Ectodermal cell (in vitro differentiated cells): ENCODE data around the gene NPVF.

ENCODE experiments used
- H3K27ac ChIP-seq: 2 replicates; pipeline ENCODE4 v1.7.0; 2013; ENCODE audit warnings: mild to moderate bottlenecking, low read depth, low read length; ENCODE audit not compliant: insufficient read depth, poor library complexity, severe bottlenecking
- H3K27me3 ChIP-seq: 2 replicates; pipeline ENCODE4 v1.7.0; 2013; ENCODE audit warnings: mild to moderate bottlenecking, low read length; ENCODE audit not compliant: insufficient read depth, control insufficient read depth, poor library complexity, severe bottlenecking
- H3K36me3 ChIP-seq: one replicate; pipeline ENCODE4 v1.7.0; 2013; ENCODE audit warnings: low read length; ENCODE audit not compliant: control insufficient read depth, insufficient read depth
- H3K4me1 ChIP-seq: one replicate; pipeline ENCODE4 v1.7.0; 2013; ENCODE audit warnings: low read length; ENCODE audit not compliant: control insufficient read depth, insufficient read depth
- H3K4me3 ChIP-seq: 2 replicates; pipeline ENCODE4 v1.7.0; 2013; ENCODE audit warnings: low read depth, low read length, control low read depth; ENCODE audit not compliant: insufficient read depth
- H3K9me3 ChIP-seq: 2 replicates; pipeline ENCODE4 v1.7.0; 2013; ENCODE audit warnings: mild to moderate bottlenecking, low read length, moderate library complexity; ENCODE audit not compliant: control insufficient read depth
- WGBS, 2 experiments: methylation state at CpG; one replicate each; pipeline ENCODE4 v1.1.7; 2013; ENCODE audit warnings: missing lambda C conversion rate in 2 of 2; 5-methylcytosine and 5-hydroxymethylcytosine counted together

NPVF gene

DNA sequence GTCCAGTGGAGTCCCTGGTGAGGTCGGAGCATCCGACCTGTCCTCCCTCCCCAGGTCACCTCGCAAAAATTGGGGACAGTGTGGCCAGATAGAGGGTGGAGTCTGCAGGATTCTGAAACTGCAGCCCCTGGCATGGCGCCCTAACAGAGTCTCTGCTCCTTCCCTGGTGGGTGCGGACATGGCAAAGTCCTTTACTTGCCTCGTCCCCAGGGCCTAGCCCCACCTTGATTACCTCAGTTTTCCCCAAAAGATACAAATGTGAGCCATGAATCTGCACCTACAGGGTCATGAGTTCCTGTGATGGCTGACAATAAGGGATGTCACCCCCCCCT is 47.7 kb downstream of the NPVF start:
- Histone ChIP-seq H3K27ac (no peak overlapping the region), H3K4me1 (no peaks in the 10 kb centered on the region), H3K27me3 (peaks cover 13% of the 10 kb centered on the region), H3K36me3 (no peaks in the 10 kb centered on the region), H3K4me3 (no peak overlapping the region), H3K9me3 (no peaks in the 10 kb centered on the region)
- 47 to 50% methylated on average over 6 of the region's 6 CpGs for WGBS, 2 experiments

DNA sequence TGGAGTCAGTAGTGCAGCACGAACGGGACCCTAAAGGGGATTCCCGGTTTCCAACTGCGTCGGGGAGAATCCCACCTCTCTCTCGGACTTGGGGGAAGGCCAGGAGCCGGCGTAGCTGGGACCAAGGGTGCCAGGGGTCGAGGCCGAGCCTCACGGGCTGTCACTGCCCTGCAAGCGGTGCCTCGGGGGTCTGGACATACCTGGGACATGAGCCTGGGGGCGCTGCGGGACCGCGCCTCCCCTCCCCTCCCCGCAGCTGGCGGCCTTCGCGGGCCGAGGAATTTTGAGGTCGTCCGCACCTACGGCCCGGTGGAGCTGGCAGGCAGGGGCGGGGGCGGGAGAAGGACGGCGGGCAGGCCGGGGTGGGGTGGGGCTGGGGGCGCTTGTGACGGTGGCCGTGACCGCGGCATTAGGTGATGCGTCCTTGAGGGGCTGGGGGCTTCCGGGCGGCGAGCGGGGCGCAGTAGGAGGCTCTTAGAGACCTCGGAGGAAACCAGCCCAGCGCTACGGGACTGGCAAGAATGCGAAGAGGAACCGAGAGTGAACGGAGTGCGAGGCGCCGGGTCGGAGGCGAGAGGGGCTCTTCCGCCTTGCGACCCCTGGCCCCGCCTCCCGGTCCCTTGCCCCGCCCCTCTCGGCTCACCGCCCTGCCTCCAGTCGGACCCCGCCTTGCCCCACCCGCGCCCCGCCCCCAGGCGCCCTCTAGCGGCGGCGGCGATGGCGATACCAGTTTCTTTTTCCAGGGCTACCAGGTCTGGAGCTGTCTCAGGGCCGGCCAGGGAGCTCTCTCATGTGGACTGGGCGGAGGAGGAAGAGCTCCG is 48.3 kb downstream of the NPVF start:
- peak overlapping the region; percentile 60 for H3K4me3 ChIP-seq
- no peaks in the 10 kb centered on the region for H3K36me3 ChIP-seq
- H3K27ac ChIP-seq = peak overlapping the region; percentile 57
- H3K4me1 ChIP-seq = no peaks in the 10 kb centered on the region
- WGBS, 2 experiments = 1 to 2% methylated on average over 74 of the region's 74 CpGs
- H3K9me3 ChIP-seq = no peaks in the 10 kb centered on the region
- H3K27me3 ChIP-seq = peaks cover 13% of the 10 kb centered on the region

DNA sequence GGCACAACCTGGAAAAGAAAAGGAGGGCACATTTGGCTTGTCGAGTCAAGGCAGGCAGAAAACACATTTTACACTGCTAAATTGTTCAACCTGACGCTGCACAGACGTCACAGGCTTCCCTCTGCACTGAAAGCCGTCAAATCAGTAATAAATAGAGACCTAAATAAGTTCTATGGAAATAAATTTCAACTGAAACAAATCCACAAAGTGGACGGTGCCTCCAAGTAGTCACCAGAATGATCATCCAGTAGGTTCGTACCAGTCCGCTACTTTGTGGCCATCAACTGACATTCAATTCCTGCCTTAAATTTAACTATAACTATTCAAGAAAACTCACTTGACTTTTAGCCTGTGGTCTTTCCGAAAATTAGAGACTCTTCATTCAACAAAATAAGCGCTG is 49.0 kb downstream of the NPVF start:
- H3K36me3 ChIP-seq = no peaks in the 10 kb centered on the region
- no peaks in the 10 kb centered on the region for H3K9me3 ChIP-seq
- no peak overlapping the region for H3K27ac ChIP-seq
- H3K4me3 ChIP-seq = peak overlapping the region; percentile 60
- H3K4me1 ChIP-seq = no peaks in the 10 kb centered on the region
- peaks cover 13% of the 10 kb centered on the region for H3K27me3 ChIP-seq
- WGBS, 2 experiments = 68% methylated on average over 9 of the region's 9 CpGs
